ENCODE results near the gene C17orf50. TPM values are rescaled to one million over a fixed set of nuclear protein-coding genes. Genes with fewer than 3 reads are reported as not detected.

The C17orf50 gene
- total RNA-seq, 1 donor from 2014 or later: not detected

- Histone ChIP-seq H3K27me3 (ENCODE audit: control insufficient read depth in 3 of 3, insufficient read depth in 3 of 3, low read length in 3 of 3) (no peaks in the 10 kb centered on the region), H3K4me1 (ENCODE audit: control insufficient read depth in 3 of 3, insufficient read depth in 3 of 3, low read length in 3 of 3) (peaks cover 10 to 17% (median 12%) of the 10 kb centered on the region in 3 donors), H3K27ac (ENCODE audit: low read depth, low read length) (no peak overlapping the region), H3K9ac (ENCODE audit: low read depth in 1 of 3, low read length in 3 of 3) (peak overlapping the region in 1 of 3 donors; percentile 72), H3K4me3 (ENCODE audit: low read length in 3 of 3) (peak overlapping the region in 2 of 3 donors; percentile 66 to 68), H3K9me3 (ENCODE audit: control insufficient read depth in 3 of 3, low read length in 3 of 3) (no peaks in the 10 kb centered on the region), H3K36me3 (ENCODE audit: control insufficient read depth in 3 of 3, insufficient read depth in 3 of 3, low read length in 3 of 3) (peaks cover 0 to 2% (median 0%) of the 10 kb centered on the region in 3 donors)
These were observed 27.9 kb upstream of the C17orf50 start for GRCh38 chr17:35732806-35733136.

DNA sequence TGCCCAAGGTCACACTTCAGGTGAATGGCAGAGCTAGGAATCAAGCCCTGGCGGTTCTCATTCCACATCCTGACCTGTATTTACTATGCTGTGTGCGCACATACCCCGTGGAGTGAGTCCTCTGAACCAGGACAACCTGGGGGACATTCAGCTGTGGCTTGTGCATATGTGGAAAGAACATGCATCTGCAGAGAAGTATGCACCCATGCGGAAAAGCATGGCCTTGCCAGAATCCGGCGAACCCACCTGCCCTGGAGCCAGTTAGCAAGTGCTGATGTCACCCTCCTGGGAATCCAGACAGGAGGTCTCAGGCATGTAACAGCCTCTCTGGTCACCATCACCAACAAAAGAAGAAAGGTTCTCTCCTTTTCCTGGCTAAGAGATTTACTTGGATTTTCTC is 27.3 kb upstream of the C17orf50 start:
- peaks cover 10 to 17% (median 12%) of the 10 kb centered on the region in 3 donors for H3K4me1 ChIP-seq (ENCODE audit: control insufficient read depth in 3 of 3, insufficient read depth in 3 of 3, low read length in 3 of 3)
- no peak overlapping the region for H3K4me3 ChIP-seq (ENCODE audit: low read length in 3 of 3)
- no peak overlapping the region for H3K27ac ChIP-seq (ENCODE audit: low read depth, low read length)
- H3K9me3 ChIP-seq (ENCODE audit: control insufficient read depth in 3 of 3, low read length in 3 of 3): no peaks in the 10 kb centered on the region
- H3K36me3 ChIP-seq (ENCODE audit: control insufficient read depth in 3 of 3, insufficient read depth in 3 of 3, low read length in 3 of 3): peaks cover 0 to 2% (median 0%) of the 10 kb centered on the region in 3 donors
- no peaks in the 10 kb centered on the region for H3K27me3 ChIP-seq (ENCODE audit: control insufficient read depth in 3 of 3, insufficient read depth in 3 of 3, low read length in 3 of 3)
- no peak overlapping the region for H3K9ac ChIP-seq (ENCODE audit: low read depth in 1 of 3, low read length in 3 of 3)

DNA sequence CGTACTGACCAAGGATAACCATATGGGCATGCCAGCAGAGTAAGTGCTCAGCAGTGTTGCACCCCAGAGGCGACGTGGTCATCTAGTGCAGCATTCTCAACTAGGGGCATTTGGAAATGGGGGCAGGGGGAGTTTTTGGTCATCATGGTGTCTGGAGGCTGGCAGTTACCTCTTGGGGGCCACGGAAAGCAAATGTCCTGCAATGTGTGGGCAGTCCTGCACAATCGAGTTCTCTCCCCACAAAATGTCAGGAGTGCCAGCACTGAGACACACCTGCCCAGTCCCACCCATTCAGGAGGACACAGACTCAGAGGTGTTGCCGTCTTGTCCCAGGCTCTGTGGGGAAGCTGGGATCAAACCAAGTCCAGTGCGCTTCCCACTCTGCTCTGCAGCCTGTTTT is 26.3 kb upstream of the C17orf50 start:
- no peaks in the 10 kb centered on the region for H3K36me3 ChIP-seq (ENCODE audit: control insufficient read depth in 3 of 3, insufficient read depth in 3 of 3, low read length in 3 of 3)
- H3K4me1 ChIP-seq (ENCODE audit: control insufficient read depth in 3 of 3, insufficient read depth in 3 of 3, low read length in 3 of 3): peaks cover 10 to 17% (median 12%) of the 10 kb centered on the region in 3 donors
- no peaks in the 10 kb centered on the region for H3K9me3 ChIP-seq (ENCODE audit: control insufficient read depth in 3 of 3, low read length in 3 of 3)
- H3K27ac ChIP-seq (ENCODE audit: low read depth, low read length): no peak overlapping the region
- H3K9ac ChIP-seq (ENCODE audit: low read depth in 1 of 3, low read length in 3 of 3): no peak overlapping the region
- no peak overlapping the region for H3K4me3 ChIP-seq (ENCODE audit: low read length in 3 of 3)
- no peaks in the 10 kb centered on the region for H3K27me3 ChIP-seq (ENCODE audit: control insufficient read depth in 3 of 3, insufficient read depth in 3 of 3, low read length in 3 of 3)

- no peak overlapping the region for H3K4me3 ChIP-seq (ENCODE audit: low read length in 3 of 3)
These were observed 25.5 kb upstream of the C17orf50 start for GRCh38 chr17:35735036-35735805.

DNA sequence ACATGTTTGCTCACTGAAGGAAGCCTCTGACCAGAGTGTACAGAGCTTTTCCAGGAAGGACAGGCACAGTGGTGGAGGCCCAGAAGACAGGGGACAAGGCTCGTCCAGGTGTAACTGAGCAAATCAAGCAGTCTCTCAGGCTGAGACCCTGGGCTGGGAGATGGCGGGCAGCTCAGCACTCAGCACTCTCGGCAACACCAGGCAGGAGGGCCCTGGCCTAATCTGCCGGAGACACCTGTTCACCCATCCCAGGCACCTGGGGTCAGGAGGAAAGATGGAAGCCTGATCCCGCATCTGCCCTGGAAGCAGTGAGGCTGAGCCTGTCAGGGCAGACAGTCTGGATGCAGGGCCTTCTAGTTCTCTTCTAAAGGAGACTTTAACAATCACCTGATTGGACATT is 24.5 kb upstream of the C17orf50 start:
- no peaks in the 10 kb centered on the region for H3K36me3 ChIP-seq (ENCODE audit: control insufficient read depth in 3 of 3, insufficient read depth in 3 of 3, low read length in 3 of 3)
- peaks cover 9 to 11% (median 11%) of the 10 kb centered on the region in 3 donors for H3K27me3 ChIP-seq (ENCODE audit: control insufficient read depth in 3 of 3, insufficient read depth in 3 of 3, low read length in 3 of 3)
- no peak overlapping the region for H3K27ac ChIP-seq (ENCODE audit: low read depth, low read length)
- no peaks in the 10 kb centered on the region for H3K9me3 ChIP-seq (ENCODE audit: control insufficient read depth in 3 of 3, low read length in 3 of 3)
- no peak overlapping the region for H3K4me3 ChIP-seq (ENCODE audit: low read length in 3 of 3)
- H3K9ac ChIP-seq (ENCODE audit: low read depth in 1 of 3, low read length in 3 of 3): no peak overlapping the region
- H3K4me1 ChIP-seq (ENCODE audit: control insufficient read depth in 3 of 3, insufficient read depth in 3 of 3, low read length in 3 of 3): peaks cover 6 to 12% (median 9%) of the 10 kb centered on the region in 3 donors

More at GRCh38 chr17:35735036-35735805, 25.5 kb upstream of the C17orf50 start:
- no peak overlapping the region for H3K27ac ChIP-seq (ENCODE audit: low read depth, low read length)
- peaks cover 10 to 17% (median 12%) of the 10 kb centered on the region in 3 donors for H3K4me1 ChIP-seq (ENCODE audit: control insufficient read depth in 3 of 3, insufficient read depth in 3 of 3, low read length in 3 of 3)
- H3K36me3 ChIP-seq (ENCODE audit: control insufficient read depth in 3 of 3, insufficient read depth in 3 of 3, low read length in 3 of 3): no peaks in the 10 kb centered on the region
- H3K9ac ChIP-seq (ENCODE audit: low read depth in 1 of 3, low read length in 3 of 3): no peak overlapping the region
- H3K27me3 ChIP-seq (ENCODE audit: control insufficient read depth in 3 of 3, insufficient read depth in 3 of 3, low read length in 3 of 3): peaks cover 2 to 4% (median 3%) of the 10 kb centered on the region in 3 donors
- H3K9me3 ChIP-seq (ENCODE audit: control insufficient read depth in 3 of 3, low read length in 3 of 3): no peaks in the 10 kb centered on the region

DNA sequence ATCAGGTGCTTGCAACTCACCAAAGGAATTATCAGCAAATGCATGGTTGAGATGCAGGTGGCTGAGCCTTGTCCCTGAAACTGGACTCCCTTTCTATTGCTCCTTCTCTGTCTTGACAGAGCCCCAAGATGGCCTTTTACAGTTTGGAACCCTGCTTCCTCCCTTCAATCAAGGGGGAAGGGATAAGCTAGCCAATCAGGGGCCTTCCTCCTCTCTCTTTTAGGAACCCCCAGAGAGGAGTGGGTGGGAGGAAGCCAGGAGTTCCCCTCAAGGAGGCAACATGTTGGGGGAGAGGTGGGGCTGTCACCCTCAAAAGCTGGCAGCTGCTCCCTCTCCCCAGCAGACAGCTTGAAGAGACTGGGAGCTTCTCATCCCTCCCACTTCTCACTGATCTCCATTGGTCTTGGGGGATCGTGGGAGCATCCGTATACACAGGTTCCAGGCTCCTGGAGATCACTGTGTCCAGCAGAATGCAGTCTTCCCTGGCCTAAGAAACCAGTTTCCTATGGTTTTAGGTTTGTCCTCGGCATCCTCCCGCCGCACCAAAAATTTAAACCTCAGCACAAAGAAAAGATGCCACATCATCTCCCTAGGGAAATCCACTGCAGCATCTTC is 22.1 kb upstream of the C17orf50 start:
- Histone ChIP-seq H3K27me3 (ENCODE audit: control insufficient read depth in 3 of 3, insufficient read depth in 3 of 3, low read length in 3 of 3) (peaks cover 29 to 31% (median 30%) of the 10 kb centered on the region in 3 donors), H3K9me3 (ENCODE audit: control insufficient read depth in 3 of 3, low read length in 3 of 3) (no peaks in the 10 kb centered on the region), H3K4me1 (ENCODE audit: control insufficient read depth in 3 of 3, insufficient read depth in 3 of 3, low read length in 3 of 3) (peaks cover 4 to 11% (median 11%) of the 10 kb centered on the region in 3 donors), H3K36me3 (ENCODE audit: control insufficient read depth in 3 of 3, insufficient read depth in 3 of 3, low read length in 3 of 3) (no peaks in the 10 kb centered on the region), H3K4me3 (ENCODE audit: low read length in 3 of 3) (no peak overlapping the region), H3K27ac (ENCODE audit: low read depth, low read length) (no peak overlapping the region), H3K9ac (ENCODE audit: low read depth in 1 of 3, low read length in 3 of 3) (no peak overlapping the region)

DNA sequence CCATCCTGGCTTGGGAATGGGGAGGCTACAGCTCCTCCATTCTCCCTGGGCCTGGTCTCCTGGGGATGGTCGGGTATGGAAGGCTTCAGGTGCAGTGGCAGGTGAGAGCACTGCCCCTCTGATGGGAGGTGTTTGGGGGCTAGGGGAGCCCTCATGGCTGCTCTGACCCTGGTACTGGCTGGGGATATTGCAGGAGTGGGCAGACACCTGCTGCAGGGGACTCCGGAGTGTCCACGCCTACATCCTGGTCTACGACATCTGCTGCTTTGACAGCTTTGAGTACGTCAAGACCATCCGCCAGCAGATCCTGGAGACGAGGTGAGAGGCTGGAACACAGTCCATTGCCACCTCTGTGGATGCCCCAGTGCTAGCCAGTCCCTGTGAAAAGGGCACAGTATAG is 20.5 kb upstream of the C17orf50 start:
- Histone ChIP-seq H3K4me3 (ENCODE audit: low read length in 3 of 3) (no peak overlapping the region), H3K4me1 (ENCODE audit: control insufficient read depth in 3 of 3, insufficient read depth in 3 of 3, low read length in 3 of 3) (peaks cover 4 to 11% (median 11%) of the 10 kb centered on the region in 3 donors), H3K36me3 (ENCODE audit: control insufficient read depth in 3 of 3, insufficient read depth in 3 of 3, low read length in 3 of 3) (no peaks in the 10 kb centered on the region), H3K27me3 (ENCODE audit: control insufficient read depth in 3 of 3, insufficient read depth in 3 of 3, low read length in 3 of 3) (peaks cover 33 to 38% (median 33%) of the 10 kb centered on the region in 3 donors), H3K9ac (ENCODE audit: low read depth in 1 of 3, low read length in 3 of 3) (no peak overlapping the region), H3K27ac (ENCODE audit: low read depth, low read length) (no peak overlapping the region), H3K9me3 (ENCODE audit: control insufficient read depth in 3 of 3, low read length in 3 of 3) (no peaks in the 10 kb centered on the region)

DNA sequence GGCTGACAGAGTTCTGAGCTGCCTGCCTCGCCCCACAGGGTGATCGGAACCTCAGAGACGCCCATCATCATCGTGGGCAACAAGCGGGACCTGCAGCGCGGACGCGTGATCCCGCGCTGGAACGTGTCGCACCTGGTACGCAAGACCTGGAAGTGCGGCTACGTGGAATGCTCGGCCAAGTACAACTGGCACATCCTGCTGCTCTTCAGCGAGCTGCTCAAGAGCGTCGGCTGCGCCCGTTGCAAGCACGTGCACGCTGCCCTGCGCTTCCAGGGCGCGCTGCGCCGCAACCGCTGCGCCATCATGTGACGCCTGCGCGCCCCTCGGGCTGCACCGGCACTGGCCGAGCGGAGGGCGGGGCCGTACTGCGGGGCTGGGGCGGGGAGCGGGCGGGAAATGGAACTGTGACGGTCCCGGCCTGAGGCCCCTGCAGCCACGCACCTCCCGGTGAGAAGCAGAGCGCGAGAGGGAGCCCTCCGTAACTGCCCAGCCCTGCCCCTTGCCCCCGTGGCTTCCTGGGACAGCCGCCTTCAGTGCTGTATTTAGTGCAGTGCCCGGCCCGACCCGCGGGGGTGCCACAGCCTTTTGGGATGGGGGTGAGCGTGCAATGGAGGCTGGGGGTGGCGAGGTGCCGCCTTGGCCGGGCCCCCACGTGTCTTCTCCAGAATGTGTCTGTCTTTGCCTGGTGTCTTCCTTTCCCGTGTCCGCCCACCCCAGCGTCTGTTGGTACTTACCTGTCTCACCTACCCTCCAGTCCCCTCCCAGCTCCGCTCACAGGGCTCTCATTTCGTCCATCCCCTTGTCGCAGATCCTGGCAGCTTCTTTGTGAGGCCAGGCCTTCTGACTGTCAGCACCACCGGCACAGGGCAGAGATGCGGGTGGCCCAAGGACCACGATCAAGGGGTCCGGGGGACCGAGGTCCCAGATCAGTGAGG is 19.4 kb upstream of the C17orf50 start:
- Histone ChIP-seq H3K4me1 (ENCODE audit: control insufficient read depth in 3 of 3, insufficient read depth in 3 of 3, low read length in 3 of 3) (peaks cover 4 to 11% (median 11%) of the 10 kb centered on the region in 3 donors), H3K27me3 (ENCODE audit: control insufficient read depth in 3 of 3, insufficient read depth in 3 of 3, low read length in 3 of 3) (peaks cover 33 to 38% (median 33%) of the 10 kb centered on the region in 3 donors), H3K9me3 (ENCODE audit: control insufficient read depth in 3 of 3, low read length in 3 of 3) (no peaks in the 10 kb centered on the region), H3K36me3 (ENCODE audit: control insufficient read depth in 3 of 3, insufficient read depth in 3 of 3, low read length in 3 of 3) (no peaks in the 10 kb centered on the region), H3K9ac (ENCODE audit: low read depth in 1 of 3, low read length in 3 of 3) (peak overlapping the region in 1 of 3 donors; percentile 16), H3K27ac (ENCODE audit: low read depth, low read length) (no peak overlapping the region), H3K4me3 (ENCODE audit: low read length in 3 of 3) (peak overlapping the region in 2 of 3 donors; percentile 50 to 64)

DNA sequence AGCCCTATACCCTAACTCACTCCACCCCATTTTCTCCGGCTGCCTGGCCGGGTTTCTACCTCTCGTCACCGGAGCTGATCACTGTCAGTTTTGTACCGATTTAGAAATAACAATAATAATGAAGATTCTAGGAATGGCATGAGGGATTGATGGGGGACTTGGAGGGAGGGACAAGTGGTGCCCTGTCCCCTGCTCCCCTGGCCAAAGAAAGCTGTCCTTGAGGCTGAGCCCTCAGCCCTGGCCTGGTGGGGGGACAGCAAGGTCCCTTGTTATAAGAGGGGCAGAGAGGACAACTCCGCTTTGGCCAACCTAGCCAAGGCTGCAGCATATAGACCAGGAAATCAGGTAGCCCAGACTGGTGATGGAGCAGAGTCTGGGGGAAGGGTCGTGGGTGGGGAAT is 18.2 kb upstream of the C17orf50 start:
- no peaks in the 10 kb centered on the region for H3K9me3 ChIP-seq (ENCODE audit: control insufficient read depth in 3 of 3, low read length in 3 of 3)
- no peak overlapping the region for H3K4me3 ChIP-seq (ENCODE audit: low read length in 3 of 3)
- H3K9ac ChIP-seq (ENCODE audit: low read depth in 1 of 3, low read length in 3 of 3): no peak overlapping the region
- no peaks in the 10 kb centered on the region for H3K36me3 ChIP-seq (ENCODE audit: control insufficient read depth in 3 of 3, insufficient read depth in 3 of 3, low read length in 3 of 3)
- H3K27me3 ChIP-seq (ENCODE audit: control insufficient read depth in 3 of 3, insufficient read depth in 3 of 3, low read length in 3 of 3): peaks cover 33 to 45% (median 33%) of the 10 kb centered on the region in 3 donors
- peaks cover 8 to 14% (median 11%) of the 10 kb centered on the region in 3 donors for H3K4me1 ChIP-seq (ENCODE audit: control insufficient read depth in 3 of 3, insufficient read depth in 3 of 3, low read length in 3 of 3)
- no peak overlapping the region for H3K27ac ChIP-seq (ENCODE audit: low read depth, low read length)
